ENCODE data around the gene BSG.
A peak's percentile ranks its signal among the peaks of the same experiment; 100 is the strongest.

The BSG gene

DNA sequence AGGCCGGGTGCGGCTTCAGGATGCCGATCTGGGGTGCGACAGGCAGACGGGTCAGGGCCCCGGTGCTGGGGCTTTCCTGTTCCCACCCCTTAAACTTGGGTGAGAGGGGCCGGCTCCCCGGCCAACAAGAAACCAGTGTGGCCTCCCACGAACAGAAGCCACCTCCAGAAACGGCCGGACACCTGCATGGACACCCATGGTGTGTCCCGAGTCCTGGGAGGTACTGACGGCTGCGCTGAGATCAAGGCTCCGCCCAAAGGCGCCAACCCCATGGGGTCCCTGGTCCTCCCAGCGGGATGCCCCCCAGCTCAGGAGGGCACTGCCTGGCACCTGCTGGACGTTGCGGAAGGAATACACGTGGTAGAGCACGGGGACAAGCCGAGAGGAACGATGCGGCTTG is 49.4 kb downstream of the BSG start:
- no peak for DNase-seq
- Histone ChIP-seq H3K9me3 (ENCODE audit: severe bottlenecking) (no peaks in the 10 kb centered on the region), H3K27ac (no peak overlapping the region), H3K36me3 (peaks cover 62% of the 10 kb centered on the region), H3K4me3 (ENCODE audit: low read depth, low read length) (no peak overlapping the region), H3K27me3 (ENCODE audit: insufficient read depth, low read depth, severe bottlenecking) (no peaks in the 10 kb centered on the region)
- TF ChIP-seq, protein P1, sequence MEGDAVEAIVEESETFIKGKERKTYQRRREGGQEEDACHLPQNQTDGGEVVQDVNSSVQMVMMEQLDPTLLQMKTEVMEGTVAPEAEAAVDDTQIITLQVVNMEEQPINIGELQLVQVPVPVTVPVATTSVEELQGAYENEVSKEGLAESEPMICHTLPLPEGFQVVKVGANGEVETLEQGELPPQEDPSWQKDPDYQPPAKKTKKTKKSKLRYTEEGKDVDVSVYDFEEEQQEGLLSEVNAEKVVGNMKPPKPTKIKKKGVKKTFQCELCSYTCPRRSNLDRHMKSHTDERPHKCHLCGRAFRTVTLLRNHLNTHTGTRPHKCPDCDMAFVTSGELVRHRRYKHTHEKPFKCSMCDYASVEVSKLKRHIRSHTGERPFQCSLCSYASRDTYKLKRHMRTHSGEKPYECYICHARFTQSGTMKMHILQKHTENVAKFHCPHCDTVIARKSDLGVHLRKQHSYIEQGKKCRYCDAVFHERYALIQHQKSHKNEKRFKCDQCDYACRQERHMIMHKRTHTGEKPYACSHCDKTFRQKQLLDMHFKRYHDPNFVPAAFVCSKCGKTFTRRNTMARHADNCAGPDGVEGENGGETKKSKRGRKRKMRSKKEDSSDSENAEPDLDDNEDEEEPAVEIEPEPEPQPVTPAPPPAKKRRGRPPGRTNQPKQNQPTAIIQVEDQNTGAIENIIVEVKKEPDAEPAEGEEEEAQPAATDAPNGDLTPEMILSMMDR (IDR thresholded peaks at IDR 0.05; ENCODE audit: low read depth, low read length), result no peak

- Histone ChIP-seq H3K4me3 (ENCODE audit: low read depth, low read length) (no peak overlapping the region), H3K9me3 (ENCODE audit: severe bottlenecking) (no peaks in the 10 kb centered on the region), H3K27me3 (ENCODE audit: insufficient read depth, low read depth, severe bottlenecking) (no peaks in the 10 kb centered on the region), H3K27ac (no peak overlapping the region), H3K36me3 (peaks cover 66% of the 10 kb centered on the region)
- TF ChIP-seq, protein P1 (IDR thresholded peaks at IDR 0.05; ENCODE audit: low read depth, low read length), result no peak
- DNase-seq, result no peak
These were observed 50.3 kb downstream of the BSG start for GRCh38 chr19:622666-623065.

GRCh38 chr19:623175-623916 is 51.0 kb downstream of the BSG start:
- no peak for DNase-seq
- Histone ChIP-seq H3K36me3 (peaks cover 67% of the 10 kb centered on the region), H3K4me3 (ENCODE audit: low read depth, low read length) (no peak overlapping the region), H3K27ac (no peak overlapping the region), H3K27me3 (ENCODE audit: insufficient read depth, low read depth, severe bottlenecking) (no peaks in the 10 kb centered on the region), H3K9me3 (ENCODE audit: severe bottlenecking) (no peaks in the 10 kb centered on the region)
- TF ChIP-seq, protein P1 (IDR thresholded peaks at IDR 0.05; ENCODE audit: low read depth, low read length), result no peak

GRCh38 chr19:623974-624373 is 51.6 kb downstream of the BSG start:
- no peaks in the 10 kb centered on the region for H3K27me3 ChIP-seq (ENCODE audit: insufficient read depth, low read depth, severe bottlenecking)
- H3K4me3 ChIP-seq (ENCODE audit: low read depth, low read length), result no peak overlapping the region
- H3K9me3 ChIP-seq (ENCODE audit: severe bottlenecking), result no peaks in the 10 kb centered on the region
- TF ChIP-seq, protein P1 (IDR thresholded peaks at IDR 0.05; ENCODE audit: low read depth, low read length), result peak; percentile 66
- H3K27ac ChIP-seq, result no peak overlapping the region
- DNase-seq, result peak; percentile 50
- peaks cover 67% of the 10 kb centered on the region for H3K36me3 ChIP-seq

DNA sequence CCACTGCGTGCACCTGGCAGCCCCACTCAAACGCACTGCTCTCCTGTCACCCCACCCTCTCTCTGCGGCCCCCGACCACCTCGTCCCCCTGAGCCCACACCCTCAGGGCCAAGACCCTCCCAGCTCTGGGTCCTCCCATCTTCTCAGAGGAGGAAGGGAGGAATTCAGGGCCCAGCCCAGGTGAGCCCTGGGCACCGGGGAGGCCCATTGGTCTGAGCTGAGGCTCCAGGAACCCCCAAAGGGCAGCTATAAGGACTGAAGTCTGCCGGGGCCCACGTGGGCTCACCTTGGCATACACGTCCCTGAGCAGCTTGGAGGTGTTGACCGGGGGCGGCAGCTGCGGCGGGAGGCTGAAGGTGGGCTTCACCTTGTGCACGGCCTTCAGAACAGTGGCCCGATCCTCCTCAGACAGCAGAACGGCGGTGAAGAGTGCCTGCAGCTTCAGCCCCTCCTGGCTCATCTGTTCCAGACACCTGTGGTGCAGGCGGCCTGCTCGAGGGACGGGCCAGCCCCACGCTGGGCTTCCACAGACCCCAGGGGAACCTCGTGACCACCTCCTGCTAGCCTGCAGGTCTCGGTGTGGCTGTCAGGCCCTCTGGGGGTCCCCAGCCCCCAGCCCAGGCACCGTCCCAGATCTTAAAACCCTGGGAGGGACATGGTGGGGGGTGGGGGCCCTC is 52.2 kb downstream of the BSG start:
- TF ChIP-seq, protein P1 (IDR thresholded peaks at IDR 0.05; ENCODE audit: low read depth, low read length), result no peak
- H3K27me3 ChIP-seq (ENCODE audit: insufficient read depth, low read depth, severe bottlenecking), result no peaks in the 10 kb centered on the region
- no peaks in the 10 kb centered on the region for H3K9me3 ChIP-seq (ENCODE audit: severe bottlenecking)
- H3K4me3 ChIP-seq (ENCODE audit: low read depth, low read length), result no peak overlapping the region
- DNase-seq, result no peak
- H3K36me3 ChIP-seq, result peaks cover 63% of the 10 kb centered on the region
- no peak overlapping the region for H3K27ac ChIP-seq

Data from WERI-Rb-1 (cell line).